K562 (cell line): ENCODE results near the gene PRKD1. TPM values are rescaled to one million over a fixed set of nuclear protein-coding genes. Genes with fewer than 3 reads are reported as not detected.

ENCODE experiments used
- ATAC-seq: fragments of 200-7000 bp; cut with Tn5 transposase; 3 replicates; pipeline ENCODE4 v1.9.1; 2020; ENCODE audit warnings: moderate library complexity
- BruUV-seq: library from RNA; stranded (reverse); fragments of 400-500 nt; replicated peaks from 2 replicates; lab custom pipeline; 2021; lab: Mats Ljungman, UMichigan
- CTCF ChIA-PET: fragments of 300-600 bp; formaldehyde crosslinking; extraction: SDS; loops from one replicate; lab custom pipeline; 2021; ENCODE audit warnings: low intra/inter-chr PET ratio; lab: Yijun Ruan, JAX
- POLR2A ChIA-PET: fragments of 300-600, 350-650 bp; sonication (Branson Sonifier 250); formaldehyde crosslinking; extraction: SDS; loops from one replicate; lab custom pipeline; 2021; ENCODE audit warnings: antibody characterized with exemption, inconsistent platforms; lab: Yijun Ruan, JAX
- DNase-seq, 4 experiments: peaks; one replicate each; pipeline versions ENCODE4 v3.0.0 to v3.0.0-alpha.2; 2011 to 2018; ENCODE audit warnings: low spot score in 3 of 4, mixed read lengths in 3 of 4; ENCODE audit errors: extremely low read depth in 1 of 4
- FAIRE-seq: peaks from 2 replicates; lab custom pipeline; 2011; peaks lifted over from hg19 to GRCh38; lab: Jason Lieb, UNC
- H2AFZ ChIP-seq: 2 replicates; pipeline ENCODE4 v1.6.0; 2011; ENCODE audit warnings: low read depth, low read length, control low read depth, inconsistent platforms
- H3K27ac ChIP-seq: fragments of 200-600 bp; 3 replicates; pipeline ENCODE4 v1.8.0; 2011; ENCODE audit warnings: low read depth, mild to moderate bottlenecking, control low read depth, inconsistent platforms, low read length, moderate library complexity, mixed read lengths; ENCODE audit errors: extremely low read depth
- H3K27me3 ChIP-seq, 2 experiments: fragments of 300-600 bp in 1 of 2; 2 replicates in 1 of 2; 3 replicates in 1 of 2; pipeline versions ENCODE4 v1.6.0 to v1.8.0; 2011; ENCODE audit warnings: inconsistent platforms in 2 of 2, low read length in 2 of 2, mild to moderate bottlenecking in 1 of 2, mixed read lengths in 1 of 2, moderate library complexity in 1 of 2; ENCODE audit not compliant: control insufficient read depth in 2 of 2, insufficient read depth in 2 of 2
- H3K36me3 ChIP-seq: fragments of 300-600 bp; 3 replicates; pipeline ENCODE4 v1.8.0; 2011; ENCODE audit warnings: mild to moderate bottlenecking, low read length, inconsistent platforms; ENCODE audit not compliant: control insufficient read depth, insufficient read depth
- H3K4me1 ChIP-seq, 2 experiments: fragments of 200-600 bp in 1 of 2; replicated peaks in 1 of 2; 2 replicates in 1 of 2; 3 replicates in 1 of 2; pipeline versions ENCODE4 v1.5.1 to v1.8.0; 2011; ENCODE audit warnings: inconsistent platforms in 2 of 2, low read length in 2 of 2, mild to moderate bottlenecking in 1 of 2, mixed read lengths in 1 of 2, moderate library complexity in 1 of 2; ENCODE audit not compliant: control insufficient read depth in 2 of 2, insufficient read depth in 2 of 2
- H3K4me2 ChIP-seq: 2 replicates; pipeline ENCODE4 v1.6.1; 2011; ENCODE audit warnings: low read length, control low read depth, inconsistent platforms, mixed read lengths; ENCODE audit not compliant: insufficient read depth
- H3K4me3 ChIP-seq: fragments of 200-600 bp; sonication (generic), shearing (Covaris generic); 2 replicates; pipeline ENCODE4 v1.5.1; 2016; ENCODE audit warnings: control low read depth, inconsistent platforms
- H3K79me2 ChIP-seq: fragments of 200-600 bp; 3 replicates; pipeline ENCODE4 v1.8.0; 2011; ENCODE audit warnings: low read length, inconsistent platforms; ENCODE audit not compliant: control insufficient read depth, insufficient read depth
- H3K9ac ChIP-seq, 2 experiments: 2 replicates each; pipeline versions ENCODE4 v1.6.0 to v1.6.1; 2011; ENCODE audit warnings: low read depth in 2 of 2, low read length in 2 of 2, control low read depth in 1 of 2, inconsistent platforms in 1 of 2, mild to moderate bottlenecking in 1 of 2, mixed read lengths in 1 of 2; ENCODE audit not compliant: insufficient read depth in 1 of 2
- H3K9me1 ChIP-seq: one replicate; pipeline ENCODE4 v1.6.0; 2011; ENCODE audit warnings: inconsistent platforms, mild to moderate bottlenecking, low read length, moderate library complexity; ENCODE audit not compliant: control insufficient read depth, insufficient read depth
- H3K9me3 ChIP-seq: replicated peaks from 2 replicates; pipeline ENCODE4 v1.5.1; 2011; ENCODE audit warnings: low read depth, low read length, inconsistent platforms; ENCODE audit not compliant: control insufficient read depth, insufficient read depth
- H4K20me1 ChIP-seq: replicated peaks from 2 replicates; pipeline ENCODE4 v1.6.1; 2011; ENCODE audit warnings: low read length, inconsistent platforms, mixed read lengths; ENCODE audit not compliant: control insufficient read depth, insufficient read depth
- SRSF1 ChIP-seq: fragments of 200-400 bp; formaldehyde crosslinking; IDR thresholded peaks from 2 replicates; pipeline ENCODE4 v1.6.1; 2017; ENCODE audit warnings: mild to moderate bottlenecking, low read depth, low read length, moderate library complexity
- ZBTB12 ChIP-seq: fragments of 250-450 bp; sonication (Bioruptor Pico); IDR thresholded peaks from 2 replicates; pipeline ENCODE4 v1.4.0; 2020
- ZBTB34 ChIP-seq: fragments of 250-450 bp; sonication (Bioruptor Pico); IDR thresholded peaks from 2 replicates; pipeline ENCODE4 v1.8.0; 2021; ENCODE audit warnings: mild to moderate bottlenecking, moderate library complexity
- ZNF449 ChIP-seq: fragments of 250-450 bp; sonication (Bioruptor Pico); IDR thresholded peaks from 2 replicates; pipeline ENCODE4 v1.8.0; 2022; ENCODE audit warnings: moderate library complexity, mild to moderate bottlenecking, inconsistent platforms
- ZNF518B ChIP-seq: fragments of 250-450 bp; sonication (Bioruptor Pico); IDR thresholded peaks from 2 replicates; pipeline ENCODE4 v1.5.0; 2021; ENCODE audit warnings: mild to moderate bottlenecking, moderate library complexity
- WGBS: fragments of 100-300 bp; shearing (Covaris generic); methylation state at CpG from one replicate; pipeline ENCODE4 v1.1.6; 2016; ENCODE audit warnings: low coverage, mixed read lengths; ENCODE audit not compliant: insufficient coverage; ENCODE audit errors: missing lambda C conversion rate; 5-methylcytosine and 5-hydroxymethylcytosine counted together
- in situ Hi-C: fragments of 300-500 bp; cut with MboI; formaldehyde crosslinking; loops from 4 replicates; pipeline ENCODE4 v1.15.0; 2018; ENCODE audit warnings: inconsistent platforms, mixed read lengths
- intact Hi-C: fragments of 100-400 bp; cut with micrococcal nuclease; formaldehyde crosslinking; loops from 2 replicates; pipeline ENCODE4 v1.14.2; 2022
- polyA plus RNA-seq, 8 experiments: library from polyadenylated mRNA; depleted of rRNA in 4 of 8; stranded (reverse) in 5 of 8; unstranded in 3 of 8; fragments of >200 nt; fragmentation: Nextera tagmentation in 2 of 8; fragmentation: Illumina TruSeq in 1 of 8; extraction: Ambion mirVana in 2 of 8; extraction: Trizol in 1 of 8; gene quantifications; 2 replicates each; pipeline versions ENCODE4 v1.2.1 to v1.2.3, GENCODE V29; 2011 to 2014; ENCODE audit warnings: inconsistent platforms in 1 of 8, missing spikeins in 1 of 8
- total RNA-seq, 7 experiments: library from RNA; depleted of rRNA in 6 of 7; stranded (reverse); fragments of >200 nt in 6 of 7; fragmentation: Illumina TruSeq in 2 of 7; extraction: Trizol in 2 of 7; gene quantifications; 2 replicates each; pipeline versions ENCODE4 v1.2.1 to v1.2.3, GENCODE V29; 2011 to 2021; ENCODE audit warnings: low replicate concordance in 1 of 7

Gene PRKD1
- total and polyA plus RNA-seq, 9 of the 15 experiments (the other 6 are each of a cell fraction or from before 2014, with no cell fraction given), result 0.04 to 0.25 (median 0.13) TPM; not detected in 1

- intact Hi-C loops, result no loop called here
- no TSS peak for BruUV-seq
Measured at GRCh38 chr14:29955087-29955486, 27.4 kb upstream of the PRKD1 start.

More at GRCh38 chr14:29955087-29955486, 27.4 kb upstream of the PRKD1 start:
- Histone ChIP-seq H3K27me3 (no peaks in the 10 kb centered on the region), H3K27ac (no peak overlapping the region), H2AFZ (no peak overlapping the region), H3K4me1 (no peaks in the 10 kb centered on the region), H3K9me3 (no peaks in the 10 kb centered on the region), H3K9ac (no peak overlapping the region), H4K20me1 (no peaks in the 10 kb centered on the region), H3K79me2 (no peaks in the 10 kb centered on the region), H3K36me3 (no peaks in the 10 kb centered on the region), H3K4me2 (no peak overlapping the region), H3K4me3 (no peak overlapping the region), H3K9me1 (no peaks in the 10 kb centered on the region)
- ATAC-seq (no peak), FAIRE-seq (no peak), DNase-seq (no peak)
- TF ChIP-seq SRSF1, result no peak
- TF ChIP-seq ZNF518B (CRISPR knock-in tag), result no peak
- no peak for TF ChIP-seq ZBTB12 (CRISPR knock-in tag)
- no peak for TF ChIP-seq ZBTB34 (CRISPR knock-in tag)
- TF ChIP-seq ZNF449, result no peak
- 0% methylated on average over 3 of the region's 3 CpGs for WGBS
- CTCF ChIA-PET, result no interaction called here
- in situ Hi-C loops, result no loop called here
- POLR2A ChIA-PET, result interaction anchor here (0.6 kb wide), 1 partner anchor 1111 kb away, joined by 4 read pairs; no protein-coding TSS in a partner anchor
